ENCODE results near the gene RUNX1.

RUNX1 gene

GRCh38 chr21:35004314-35004713 is 44.8 kb downstream of the RUNX1 start:
- no peak overlapping the region for H3K4me3 ChIP-seq (ENCODE audit: low read depth, low read length)
- TF ChIP-seq CTCF (IDR thresholded peaks at IDR 0.05; ENCODE audit: low read depth, low read length): no peak
- DNase-seq: no peak
- peaks cover 80% of the 10 kb centered on the region for H3K27me3 ChIP-seq (ENCODE audit: insufficient read depth, low read depth, severe bottlenecking)
- H3K36me3 ChIP-seq: no peaks in the 10 kb centered on the region
- H3K27ac ChIP-seq: no peak overlapping the region
- no peaks in the 10 kb centered on the region for H3K9me3 ChIP-seq (ENCODE audit: severe bottlenecking)

DNA sequence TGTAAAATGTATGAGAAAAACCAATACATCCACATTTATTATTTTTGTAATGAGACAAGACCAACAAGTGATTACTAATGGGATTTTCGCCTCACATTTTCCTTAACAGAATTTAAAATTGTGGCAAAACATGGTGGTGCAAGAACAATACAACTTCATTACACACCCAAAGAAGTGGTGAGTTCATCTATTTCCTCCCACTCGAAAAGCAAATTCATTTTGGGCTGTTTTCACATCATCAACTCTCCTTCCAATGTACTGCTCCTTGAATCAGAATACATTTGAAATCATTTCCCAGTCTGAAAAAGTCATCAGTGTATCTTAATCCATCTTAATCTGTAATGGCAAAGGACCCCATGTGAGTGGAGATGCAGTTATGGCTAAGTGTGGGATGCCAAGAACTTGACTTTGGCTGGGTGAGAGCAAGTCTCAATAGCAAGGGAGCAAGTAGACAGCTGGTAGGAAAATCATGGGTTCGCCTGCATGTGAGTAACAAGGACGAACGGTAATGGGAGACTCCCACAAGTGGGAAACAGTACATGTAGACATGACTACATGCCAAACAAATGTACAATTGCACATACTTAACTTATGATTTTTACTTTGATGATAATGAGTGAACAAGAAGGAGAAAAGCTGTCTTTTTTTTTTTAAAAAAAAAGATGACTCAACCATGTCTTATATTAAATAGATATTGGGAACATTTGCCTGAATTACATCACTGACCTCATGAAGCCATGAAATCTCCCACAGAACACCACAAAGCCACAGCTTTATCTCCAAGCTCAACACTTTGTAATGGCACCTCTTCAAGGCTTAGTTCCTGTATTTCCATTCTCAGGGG is 46.0 kb downstream of the RUNX1 start:
- Histone ChIP-seq H3K4me3 (ENCODE audit: low read depth, low read length) (no peak overlapping the region), H3K27me3 (ENCODE audit: insufficient read depth, low read depth, severe bottlenecking) (peaks cover 80% of the 10 kb centered on the region), H3K27ac (no peak overlapping the region), H3K9me3 (ENCODE audit: severe bottlenecking) (no peaks in the 10 kb centered on the region), H3K36me3 (no peaks in the 10 kb centered on the region)
- no peak for TF ChIP-seq CTCF (IDR thresholded peaks at IDR 0.05; ENCODE audit: low read depth, low read length)
- no peak for DNase-seq

DNA sequence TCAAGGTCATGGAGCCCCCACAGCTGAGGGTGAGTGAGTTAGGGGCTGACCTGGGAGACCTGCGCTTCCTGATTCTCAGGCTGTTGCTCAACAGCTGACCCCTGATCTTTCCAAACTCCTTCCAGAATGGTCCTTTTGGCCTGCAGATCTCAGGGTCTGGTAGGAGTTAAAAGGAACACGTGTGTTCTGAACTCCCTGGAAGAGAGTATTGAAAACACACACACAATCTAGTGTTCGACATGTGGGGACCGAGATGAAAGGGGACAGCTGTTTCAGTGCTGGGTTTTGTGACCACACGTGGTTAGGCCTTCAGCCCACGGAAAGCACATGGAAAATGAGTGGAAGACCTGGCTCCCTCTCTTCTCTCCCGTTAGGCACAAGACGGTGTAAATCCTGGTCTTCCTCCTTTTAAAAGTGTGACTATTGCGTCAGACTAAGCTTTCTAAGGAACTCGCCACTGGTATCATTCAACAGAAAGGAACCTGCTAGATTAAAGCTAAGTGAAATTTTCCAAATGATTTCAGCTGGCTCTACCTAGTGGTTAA is 49.6 kb downstream of the RUNX1 start:
- Histone ChIP-seq H3K27me3 (ENCODE audit: insufficient read depth, low read depth, severe bottlenecking) (peaks cover 77% of the 10 kb centered on the region), H3K9me3 (ENCODE audit: severe bottlenecking) (no peaks in the 10 kb centered on the region), H3K4me3 (ENCODE audit: low read depth, low read length) (no peak overlapping the region), H3K27ac (no peak overlapping the region), H3K36me3 (no peaks in the 10 kb centered on the region)
- no peak for DNase-seq
- TF ChIP-seq CTCF (IDR thresholded peaks at IDR 0.05; ENCODE audit: low read depth, low read length): no peak

GRCh38 chr21:34998176-34998575 is 50.9 kb downstream of the RUNX1 start:
- DNase-seq: no peak
- H3K27ac ChIP-seq: no peak overlapping the region
- no peak for TF ChIP-seq CTCF (IDR thresholded peaks at IDR 0.05; ENCODE audit: low read depth, low read length)

GRCh38 chr21:34997294-34997693 is 51.8 kb downstream of the RUNX1 start:
- no peak for DNase-seq
- H3K9me3 ChIP-seq (ENCODE audit: severe bottlenecking): no peaks in the 10 kb centered on the region
- TF ChIP-seq CTCF (IDR thresholded peaks at IDR 0.05; ENCODE audit: low read depth, low read length): no peak
- H3K27ac ChIP-seq: no peak overlapping the region
- H3K4me3 ChIP-seq (ENCODE audit: low read depth, low read length): no peak overlapping the region
- no peaks in the 10 kb centered on the region for H3K36me3 ChIP-seq
- H3K27me3 ChIP-seq (ENCODE audit: insufficient read depth, low read depth, severe bottlenecking): peaks cover 84% of the 10 kb centered on the region

More at GRCh38 chr21:34998176-34998575, 50.9 kb downstream of the RUNX1 start:
- Histone ChIP-seq H3K4me3 (ENCODE audit: low read depth, low read length) (no peak overlapping the region), H3K9me3 (ENCODE audit: severe bottlenecking) (no peaks in the 10 kb centered on the region), H3K27me3 (ENCODE audit: insufficient read depth, low read depth, severe bottlenecking) (peaks cover 79% of the 10 kb centered on the region), H3K36me3 (no peaks in the 10 kb centered on the region)
